Spleen (tissue), 11 donors: ENCODE data around the gene IL15. TPM values are rescaled to one million over a fixed set of nuclear protein-coding genes. Genes with fewer than 3 reads are reported as not detected.
A peak's percentile ranks its signal among the peaks of the same experiment; 100 is the strongest.

Experiments used
- DNase-seq: peaks from one replicate; pipeline ENCODE4 v3.0.0-alpha.2; 2020
- H3K27ac ChIP-seq, 8 donors: fragments of 200-600 bp; sonication (generic) in 7 of 8; 1 replicate in 4 of 8; 2 replicates in 4 of 8; pipeline versions ENCODE4 v1.5.0 to v1.8.0; 2016 to 2021; ENCODE audit warnings: inconsistent platforms in 4 of 8, mild to moderate bottlenecking in 4 of 8, moderate library complexity in 1 of 8
- H3K27me3 ChIP-seq, 7 donors: fragments of 200-600 bp; sonication (generic) in 6 of 7; replicated peaks in 1 of 7; 1 replicate in 4 of 7; 2 replicates in 3 of 7; pipeline versions ENCODE4 v1.5.0 to v1.8.0; 2016 to 2021; ENCODE audit warnings: inconsistent platforms in 3 of 7, mild to moderate bottlenecking in 1 of 7
- H3K36me3 ChIP-seq, 6 donors: fragments of 200-600 bp; sonication (generic) in 5 of 6; 1 replicate in 4 of 6; 2 replicates in 2 of 6; pipeline versions ENCODE4 v1.5.0 to v1.8.0; 2016 to 2021; ENCODE audit warnings: inconsistent platforms in 2 of 6
- H3K4me1 ChIP-seq, 6 donors: fragments of 200-600 bp; sonication (generic) in 5 of 6; 1 replicate in 3 of 6; 2 replicates in 3 of 6; pipeline versions ENCODE4 v1.5.0 to v1.8.0; 2016 to 2021; ENCODE audit warnings: inconsistent platforms in 3 of 6
- H3K4me3 ChIP-seq, 8 donors: fragments of 200-600 bp; sonication (generic) in 7 of 8; 1 replicate in 4 of 8; 2 replicates in 4 of 8; pipeline versions ENCODE4 v1.5.0 to v1.8.0; 2016 to 2021; ENCODE audit warnings: inconsistent platforms in 4 of 8, mild to moderate bottlenecking in 4 of 8, moderate library complexity in 2 of 8
- H3K9me3 ChIP-seq, 8 donors: fragments of 200-600 bp; sonication (generic) in 7 of 8; 1 replicate in 4 of 8; 2 replicates in 4 of 8; pipeline versions ENCODE4 v1.5.0 to v1.8.0; 2016 to 2021; ENCODE audit warnings: inconsistent platforms in 4 of 8
- CTCF ChIP-seq, 11 experiments: fragments of 200-600 bp in 7 of 11; fragments of 450-650 bp in 4 of 11; sonication (generic) in 4 of 11; IDR thresholded peaks in 8 of 11; conservative IDR thresholded peaks in 3 of 11; 1 replicate in 7 of 11; 2 replicates in 4 of 11; pipeline versions ENCODE4 v1.4.0 to v1.8.0; 2016 to 2021; ENCODE audit warnings: antibody characterized with exemption in 11 of 11, inconsistent platforms in 4 of 11, mild to moderate bottlenecking in 1 of 11
- POLR2A ChIP-seq, 3 donors: fragments of 450-650 bp; IDR thresholded peaks; one replicate each; pipeline ENCODE4 v1.5.1; 2017; ENCODE audit warnings: antibody characterized with exemption in 3 of 3, mild to moderate bottlenecking in 1 of 3
- POLR2AphosphoS5 ChIP-seq, 3 donors: sonication (generic); formaldehyde crosslinking; IDR thresholded peaks; one replicate each; pipeline ENCODE4 v1.5.1; 2017; ENCODE audit warnings: antibody characterized with exemption in 3 of 3
- WGBS, 5 donors: extraction: QIAGEN DNeasy Blood & Tissue Kit in 3 of 5; methylation state at CpG; one replicate each; pipeline versions ENCODE4 v1.1.5 to v1.1.7; 2013 to 2018; 5-methylcytosine and 5-hydroxymethylcytosine counted together
- intact Hi-C: fragments of 100-400 bp; cut with DNase I; formaldehyde crosslinking; loops from one replicate; pipeline ENCODE4 v1.15.0; 2023; ENCODE audit warnings: low total_unique reads
- polyA plus RNA-seq, 3 donors: library from polyadenylated mRNA; stranded (reverse); fragments of 200-250 nt; gene quantifications; one replicate each; pipeline ENCODE4 v1.2.1, GENCODE V29; 2013
- total RNA-seq, 7 donors: library from RNA; depleted of rRNA in 3 of 7; stranded (reverse); fragments of >200 nt in 3 of 7; fragmentation: NEBNext Ultra II Directional in 4 of 7; extraction: Animal tissue kit (Norgen Biotek cat#: 25700) in 4 of 7; gene quantifications; one replicate each; pipeline versions ENCODE4 v1.1.0 to v1.2.1, GENCODE V29; 2016 to 2021
- donor health status: healthy with polysubstance abuse.
- donor health status: DM: no; HTN: no; CAD: no; lungs with moderate emphysema.
- donor health status: DM: no; HTN: no; CAD: no.
- donor health status: Bipolar disorder and iron deficiency.
- donor health status: healthy.
- donor health status: DM: no; HTN: no; CAD: no.
- donor health status: DM: yes; HTN: yes; CAD: no.

IL15 gene
- total and polyA plus RNA-seq, 10 donors: 15.9 to 37.0 (median 21.1) TPM

GRCh38 chr4:141636771-141637460 is 533 bp downstream of the IL15 start:
- Histone ChIP-seq H3K9me3 (no peaks in the 10 kb centered on the region), H3K27me3 (peaks cover 0 to 14% (median 0%) of the 10 kb centered on the region in 7 donors), H3K4me1 (peaks cover 18 to 60% (median 45%) of the 10 kb centered on the region in 6 donors), H3K4me3 (peak overlapping the region; percentile 65 to 94 (median 84)), H3K27ac (peak overlapping the region; percentile 71 to 93 (median 90)), H3K36me3 (no peaks in the 10 kb centered on the region)
- TF ChIP-seq POLR2A (IDR thresholded peaks at IDR 0.05) (no peak), POLR2AphosphoS5 (IDR thresholded peaks at IDR 0.05) (peak; percentile 47 to 80 (median 77)), CTCF (IDR thresholded peaks at IDR 0.05 in 8 of 11, conservative IDR thresholded peaks at IDR 0.05 in 3 of 11) (no peak)
- 3 to 5% (median 3%) methylated on average over 41 of the region's 41 CpGs for WGBS, 5 donors
- peak; percentile 87 for DNase-seq
- intact Hi-C loops: no loop called here

GRCh38 chr4:141637565-141637964 is 1.2 kb downstream of the IL15 start:
- H3K4me3 ChIP-seq: peak overlapping the region; percentile 65 to 94 (median 84)
- TF ChIP-seq POLR2A (IDR thresholded peaks at IDR 0.05): no peak
- TF ChIP-seq POLR2AphosphoS5 (IDR thresholded peaks at IDR 0.05): no peak
- no peak for TF ChIP-seq CTCF (IDR thresholded peaks at IDR 0.05 in 8 of 11, conservative IDR thresholded peaks at IDR 0.05 in 3 of 11)
- intact Hi-C loops: no loop called here
- no peak for DNase-seq
- peaks cover 0 to 14% (median 0%) of the 10 kb centered on the region in 7 donors for H3K27me3 ChIP-seq
- H3K36me3 ChIP-seq: no peaks in the 10 kb centered on the region
- no peaks in the 10 kb centered on the region for H3K9me3 ChIP-seq
- H3K27ac ChIP-seq: peak overlapping the region; percentile 47 to 93 (median 90)
- WGBS, 5 donors: 53 to 74% (median 64%) methylated on average over 2 of the region's 2 CpGs
- peaks cover 18 to 66% (median 49%) of the 10 kb centered on the region in 6 donors for H3K4me1 ChIP-seq

GRCh38 chr4:141638230-141638629 is 1.8 kb downstream of the IL15 start:
- 64 to 77% (median 72%) methylated on average over 2 of the region's 2 CpGs for WGBS, 5 donors
- peak overlapping the region in 7 of 8 donors; percentile 47 to 93 (median 91) for H3K27ac ChIP-seq
- H3K9me3 ChIP-seq: no peaks in the 10 kb centered on the region
- intact Hi-C loops: no loop called here
- peaks cover 18 to 73% (median 54%) of the 10 kb centered on the region in 6 donors for H3K4me1 ChIP-seq
- H3K4me3 ChIP-seq: peak overlapping the region in 6 of 8 donors; percentile 78 to 94 (median 84)
- peaks cover 0 to 14% (median 0%) of the 10 kb centered on the region in 7 donors for H3K27me3 ChIP-seq
- TF ChIP-seq POLR2A (IDR thresholded peaks at IDR 0.05) (no peak), POLR2AphosphoS5 (IDR thresholded peaks at IDR 0.05) (no peak), CTCF (IDR thresholded peaks at IDR 0.05 in 8 of 11, conservative IDR thresholded peaks at IDR 0.05 in 3 of 11) (no peak)
- no peaks in the 10 kb centered on the region for H3K36me3 ChIP-seq
- no peak for DNase-seq

GRCh38 chr4:141640696-141641095 is 4.3 kb downstream of the IL15 start:
- Histone ChIP-seq H3K9me3 (no peaks in the 10 kb centered on the region), H3K27me3 (peaks cover 0 to 14% (median 0%) of the 10 kb centered on the region in 7 donors), H3K27ac (peak overlapping the region in 5 of 8 donors; percentile 55 to 93 (median 91)), H3K4me3 (peak overlapping the region in 1 of 8 donors; percentile 12), H3K36me3 (no peaks in the 10 kb centered on the region), H3K4me1 (peaks cover 14 to 86% (median 56%) of the 10 kb centered on the region in 6 donors)
- WGBS, 5 donors: 45 to 54% (median 48%) methylated on average over 3 of the region's 3 CpGs
- DNase-seq: no peak
- intact Hi-C loops: no loop called here
- TF ChIP-seq CTCF (IDR thresholded peaks at IDR 0.05 in 8 of 11, conservative IDR thresholded peaks at IDR 0.05 in 3 of 11): no peak
- TF ChIP-seq POLR2AphosphoS5 (IDR thresholded peaks at IDR 0.05): no peak
- no peak for TF ChIP-seq POLR2A (IDR thresholded peaks at IDR 0.05)
